HG02642 (cell line): ENCODE data around the gene PTPRS.
"Not testable (repeated sequence)": the region's sequence is repeated elsewhere in the genome, so short reads cannot be mapped to it uniquely, and the experiment has no call there.

ENCODE experiments used
- ATAC-seq: cut with Tn5 transposase; IDR thresholded peaks from one replicate; pipeline ENCODE4 v1.9.1; 2021; ENCODE audit warnings: mild to moderate bottlenecking; ENCODE audit not compliant: unreplicated experiment, poor library complexity

Gene PTPRS

GRCh38 chr19:5340637-5341447, at the start of gene PTPRS:
PTPRS (minus strand) TSS chr19:5340812; CDS start chr19:5286140, 54,672 bp downstream.
- peak; percentile 53 for ATAC-seq

- ATAC-seq, result no peak
Observed at GRCh38 chr19:5389353-5389752, 48.7 kb upstream of the PTPRS start.

- ATAC-seq, result no peak
Observed at GRCh38 chr19:5387472-5387871, 46.9 kb upstream of the PTPRS start.

- ATAC-seq, result no peak
Observed at GRCh38 chr19:5386841-5387240, 46.2 kb upstream of the PTPRS start.

- not testable (repeated sequence) for ATAC-seq
Observed at GRCh38 chr19:5381197-5381596, 40.6 kb upstream of the PTPRS start.

- no peak for ATAC-seq
Observed at GRCh38 chr19:5380215-5380919, 39.8 kb upstream of the PTPRS start.

GRCh38 chr19:5376928-5377327, 36.3 kb upstream of the PTPRS start:
- ATAC-seq, result no peak

- no peak for ATAC-seq
Observed at GRCh38 chr19:5372572-5373200, 32.1 kb upstream of the PTPRS start.

GRCh38 chr19:5369962-5370367, 29.4 kb upstream of the PTPRS start:
- ATAC-seq, result no peak

GRCh38 chr19:5369304-5369703, 28.7 kb upstream of the PTPRS start:
- no peak for ATAC-seq

GRCh38 chr19:5367530-5368133, 27.0 kb upstream of the PTPRS start:
- no peak for ATAC-seq

- no peak for ATAC-seq
Observed at GRCh38 chr19:5365905-5366304, 25.3 kb upstream of the PTPRS start.

- no peak for ATAC-seq
Observed at GRCh38 chr19:5364674-5365073, 24.1 kb upstream of the PTPRS start.

- ATAC-seq, result not testable (repeated sequence)
Observed at GRCh38 chr19:5361839-5362238, 21.2 kb upstream of the PTPRS start.

GRCh38 chr19:5361407-5361806, 20.8 kb upstream of the PTPRS start:
- no peak for ATAC-seq

- no peak for ATAC-seq
Observed at GRCh38 chr19:5360003-5360780, 19.6 kb upstream of the PTPRS start.

GRCh38 chr19:5358173-5358800, 17.7 kb upstream of the PTPRS start:
- ATAC-seq, result no peak

- ATAC-seq, result no peak
Observed at GRCh38 chr19:5357584-5357983, 17.0 kb upstream of the PTPRS start.

GRCh38 chr19:5356918-5357317, 16.3 kb upstream of the PTPRS start:
- ATAC-seq, result no peak

- no peak for ATAC-seq
Observed at GRCh38 chr19:5356428-5356827, 15.8 kb upstream of the PTPRS start.
